ENCODE results near the gene DCP1B.

DCP1B gene

GRCh38 chr12:1934068-1934467, 70.2 kb downstream of the DCP1B start:
- no peak for DNase-seq

GRCh38 chr12:1933342-1934051, 70.8 kb downstream of the DCP1B start:
- DNase-seq, result no peak

DNA sequence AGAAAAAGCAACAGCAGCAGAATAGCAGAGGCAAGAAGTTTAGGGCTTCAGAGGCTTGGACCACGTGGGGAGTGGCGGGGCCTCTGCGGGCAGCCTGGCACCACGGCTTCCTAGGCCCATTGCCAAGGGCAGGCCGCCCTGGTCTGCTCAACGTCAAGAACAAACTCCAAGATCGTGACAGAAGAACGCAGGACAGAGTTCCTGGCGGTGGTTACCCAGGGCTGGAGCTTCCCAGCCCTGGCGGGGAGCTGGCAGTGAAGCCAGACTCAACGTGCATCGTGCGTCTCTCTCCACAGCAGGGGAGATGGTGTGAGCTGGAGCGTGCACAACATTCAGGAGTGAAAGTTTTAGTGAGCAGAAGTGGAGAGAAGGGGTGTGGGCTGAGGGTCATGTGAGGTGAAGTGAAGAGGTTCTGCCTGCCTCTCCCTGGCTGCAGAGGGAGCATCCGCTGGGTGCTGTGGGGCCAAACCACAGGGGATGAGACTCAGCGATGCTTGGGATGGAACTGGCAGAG, 71.9 kb downstream of the DCP1B start:
- no peak for DNase-seq

GRCh38 chr12:1931642-1932041, 72.6 kb downstream of the DCP1B start:
- no peak for DNase-seq

- DNase-seq, result no peak
These were observed 73.3 kb downstream of the DCP1B start for GRCh38 chr12:1930803-1931597.

DNA sequence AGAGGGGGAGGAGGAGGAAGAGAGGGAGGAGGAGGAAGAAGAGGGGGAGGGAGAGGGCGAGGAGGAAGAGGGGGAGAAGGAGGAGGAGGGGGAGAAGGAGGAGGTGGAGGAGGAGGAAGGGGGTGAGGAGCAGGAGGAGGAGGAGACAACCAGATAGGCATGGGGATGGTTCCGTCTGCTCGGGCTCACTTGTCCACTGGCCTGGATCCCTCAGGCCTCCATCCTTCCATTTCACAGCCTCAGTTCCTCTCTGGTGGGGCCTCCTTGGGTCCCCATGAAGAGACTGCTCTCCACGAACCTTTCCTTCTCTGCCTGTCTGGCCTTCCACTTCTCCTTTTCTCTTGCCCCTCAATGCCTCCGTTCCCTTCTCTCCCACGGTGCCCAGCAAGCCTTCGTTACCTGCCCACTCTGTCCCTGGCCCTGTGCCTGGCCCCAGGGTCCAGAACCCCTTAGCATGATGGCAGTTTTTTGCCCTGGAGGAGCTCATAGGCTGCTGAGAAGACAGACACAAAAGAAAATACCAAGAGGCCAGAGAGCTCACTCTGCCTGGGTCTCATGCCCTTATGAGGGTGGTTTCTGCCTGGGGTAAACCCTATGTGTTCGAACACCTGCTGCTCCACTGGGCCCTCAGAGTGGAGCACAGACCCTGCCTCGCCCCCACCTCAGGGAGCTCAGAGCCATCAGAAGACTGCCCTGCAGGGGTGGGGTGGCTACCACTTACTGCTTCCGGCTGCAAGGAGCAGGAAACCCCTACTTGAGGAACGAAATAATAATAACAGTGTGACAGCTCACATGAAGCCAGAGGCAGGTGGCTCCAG, 74.1 kb downstream of the DCP1B start:
- no peak for DNase-seq

DNA sequence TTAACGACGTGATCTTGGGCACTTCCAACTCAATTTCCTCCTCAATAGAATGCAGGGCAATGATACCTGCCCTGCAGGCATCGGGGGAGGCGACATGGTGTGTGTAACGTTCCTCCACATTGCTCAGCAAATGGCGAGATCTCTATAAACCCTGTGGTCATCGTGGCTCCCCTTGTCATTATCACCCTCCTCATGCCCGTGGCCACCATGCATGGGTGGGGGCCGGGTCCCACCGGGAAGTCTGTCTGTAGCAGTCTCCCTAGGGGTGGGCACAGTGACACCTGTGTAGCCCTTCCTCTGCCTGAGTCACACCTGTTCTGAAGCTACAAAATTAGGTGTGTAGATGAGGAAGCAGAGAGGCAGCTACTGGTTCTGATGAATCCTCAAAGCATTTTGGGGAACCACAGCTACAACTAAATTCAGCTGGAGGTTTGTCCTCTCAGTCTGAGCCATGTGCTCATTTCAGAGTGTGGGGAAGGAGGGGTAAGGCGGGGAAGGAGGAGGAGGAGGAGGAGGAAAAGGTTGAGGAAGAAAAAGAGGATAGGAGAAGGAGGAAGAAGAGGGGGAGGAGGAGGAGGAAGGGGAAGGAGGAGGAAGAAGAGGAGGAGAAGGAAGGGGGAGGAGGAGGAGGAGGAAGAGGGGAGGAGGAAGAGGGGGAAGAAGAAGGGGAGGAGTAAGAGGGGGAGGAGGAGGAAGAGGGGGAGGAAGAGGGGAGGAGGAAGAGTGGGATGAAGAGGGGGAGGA, 74.8 kb downstream of the DCP1B start:
- no peak for DNase-seq

DNA sequence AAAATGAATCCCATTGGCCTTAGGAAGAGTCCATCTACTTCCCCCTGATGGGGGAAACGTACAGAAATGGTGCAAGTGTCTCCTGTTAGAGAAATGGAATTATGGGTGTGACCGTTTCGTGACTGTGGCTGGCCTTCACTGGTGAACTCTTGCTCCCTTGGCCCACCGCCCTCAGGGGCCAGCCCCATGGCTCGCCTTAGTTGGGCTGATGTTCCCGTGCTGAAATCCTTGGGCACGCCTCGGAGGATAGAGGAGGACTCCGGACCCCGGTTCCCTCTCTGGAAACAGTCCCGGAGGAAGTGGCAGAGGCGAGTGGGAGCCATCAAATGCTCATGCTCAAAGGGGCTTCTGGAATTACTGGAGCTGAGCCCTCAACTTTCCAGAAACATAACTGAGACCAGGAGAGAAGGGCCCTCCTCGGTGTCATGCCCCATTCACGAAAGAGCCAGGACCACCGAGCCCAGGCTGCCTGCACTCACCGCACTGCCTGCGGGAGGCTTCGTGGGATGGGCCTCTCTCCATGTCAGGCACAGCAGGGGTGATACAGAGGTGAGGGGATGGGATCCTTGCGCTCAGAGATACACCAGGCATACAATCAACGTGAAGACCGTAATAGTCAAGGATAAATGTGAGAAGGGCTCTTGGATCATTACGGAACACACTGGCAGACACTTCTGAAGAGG, 75.7 kb downstream of the DCP1B start:
- no peak for DNase-seq

DNA sequence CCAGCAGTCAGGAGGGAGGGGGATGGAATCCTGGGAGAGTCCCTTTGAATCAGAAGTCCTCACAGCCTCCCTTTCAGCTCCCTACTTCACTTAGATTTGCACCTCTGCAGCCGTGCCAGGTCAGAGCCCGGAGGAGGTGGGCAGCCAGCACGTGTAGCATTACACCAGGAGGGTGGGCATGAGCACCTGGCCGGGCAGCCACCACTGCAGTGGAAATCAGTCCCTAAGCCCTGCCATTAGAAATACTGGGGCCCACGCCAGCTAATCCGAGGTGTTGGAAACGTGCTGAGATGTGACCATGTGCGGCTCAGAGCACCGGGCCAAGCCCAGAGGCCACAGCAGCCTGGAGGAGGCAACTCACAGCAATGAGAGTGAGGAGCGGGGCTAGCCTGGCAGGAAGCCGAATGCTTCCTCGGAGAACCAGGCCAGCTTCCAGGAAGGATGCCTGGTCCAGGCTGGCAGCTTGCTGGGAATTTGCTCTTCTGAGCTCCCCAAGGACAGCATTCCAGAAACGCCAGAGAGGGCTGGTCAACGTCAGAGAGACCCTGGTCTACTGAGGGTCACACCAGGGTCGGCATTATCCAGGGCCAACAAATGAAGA, 76.4 kb downstream of the DCP1B start:
- no peak for DNase-seq

DNA sequence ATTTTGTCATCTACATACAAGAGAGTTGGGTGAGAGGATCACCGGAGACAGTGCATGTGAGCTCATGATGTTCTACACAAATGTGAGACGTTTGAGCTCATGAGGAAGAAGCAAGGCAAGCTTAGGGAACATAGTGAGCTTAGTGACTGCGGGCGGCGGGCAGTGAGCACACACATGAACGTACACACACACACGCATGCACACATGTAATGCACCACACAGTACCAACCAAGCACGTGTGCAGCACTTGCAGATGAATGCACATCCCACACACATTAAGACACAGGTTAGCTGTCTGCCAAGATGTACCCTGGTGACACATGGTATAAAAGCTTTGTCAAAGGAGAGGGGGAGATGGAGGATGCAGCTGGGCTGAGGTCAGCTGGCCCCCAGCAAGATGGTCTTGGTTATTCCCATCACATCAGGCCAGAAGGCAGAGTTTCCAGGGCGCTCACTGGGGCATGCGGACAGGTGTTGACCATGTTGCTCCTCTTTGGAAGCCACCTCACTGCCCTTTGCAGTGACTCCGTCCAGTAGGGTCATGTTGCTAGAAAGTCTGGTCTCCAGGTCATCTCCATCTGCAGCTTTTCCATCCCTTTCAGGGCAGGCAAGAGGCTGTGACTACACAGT, 77.1 kb downstream of the DCP1B start:
- DNase-seq, result no peak

DNA sequence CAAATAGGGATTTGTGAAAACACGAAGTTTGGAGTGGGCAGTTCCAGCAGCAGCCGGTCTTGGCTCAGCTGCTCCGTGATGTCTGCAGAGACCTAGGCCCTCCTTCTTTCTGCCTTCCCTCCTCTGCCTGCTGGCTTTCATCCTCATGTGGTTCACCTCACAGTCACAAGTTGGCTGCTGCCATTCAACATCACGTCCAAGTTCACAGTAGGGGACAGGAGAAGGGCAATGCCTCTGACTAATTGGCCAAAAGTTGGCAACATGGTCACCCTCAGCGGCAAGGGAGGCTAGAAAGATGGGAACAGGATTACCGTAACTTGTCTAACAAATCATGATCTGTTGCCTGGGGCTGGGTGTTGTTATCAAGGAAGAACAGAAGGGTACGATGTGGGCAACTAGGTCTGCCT, 78.0 kb downstream of the DCP1B start:
- no peak for DNase-seq

DNA sequence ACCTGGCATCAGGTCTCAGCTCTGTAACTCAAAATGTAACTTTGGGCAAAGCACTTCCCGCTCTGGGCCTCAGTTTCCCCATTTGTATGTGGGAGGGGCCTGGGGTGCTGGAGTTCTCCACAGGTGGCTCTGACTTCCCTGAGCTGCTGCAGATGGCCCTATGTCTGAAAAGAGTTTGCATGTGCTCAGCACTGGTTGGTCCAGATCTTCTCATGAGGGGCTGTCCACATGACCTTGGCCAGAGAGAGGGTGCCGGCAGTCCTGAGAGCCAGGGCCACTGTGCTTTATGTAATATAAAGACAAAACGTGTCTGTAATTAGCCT, 78.6 kb downstream of the DCP1B start:
- no peak for DNase-seq

- no peak for DNase-seq
These were observed 79.1 kb downstream of the DCP1B start for GRCh38 chr12:1924996-1925683.

- no peak for DNase-seq
These were observed 81.3 kb downstream of the DCP1B start for GRCh38 chr12:1922985-1923384.

DNA sequence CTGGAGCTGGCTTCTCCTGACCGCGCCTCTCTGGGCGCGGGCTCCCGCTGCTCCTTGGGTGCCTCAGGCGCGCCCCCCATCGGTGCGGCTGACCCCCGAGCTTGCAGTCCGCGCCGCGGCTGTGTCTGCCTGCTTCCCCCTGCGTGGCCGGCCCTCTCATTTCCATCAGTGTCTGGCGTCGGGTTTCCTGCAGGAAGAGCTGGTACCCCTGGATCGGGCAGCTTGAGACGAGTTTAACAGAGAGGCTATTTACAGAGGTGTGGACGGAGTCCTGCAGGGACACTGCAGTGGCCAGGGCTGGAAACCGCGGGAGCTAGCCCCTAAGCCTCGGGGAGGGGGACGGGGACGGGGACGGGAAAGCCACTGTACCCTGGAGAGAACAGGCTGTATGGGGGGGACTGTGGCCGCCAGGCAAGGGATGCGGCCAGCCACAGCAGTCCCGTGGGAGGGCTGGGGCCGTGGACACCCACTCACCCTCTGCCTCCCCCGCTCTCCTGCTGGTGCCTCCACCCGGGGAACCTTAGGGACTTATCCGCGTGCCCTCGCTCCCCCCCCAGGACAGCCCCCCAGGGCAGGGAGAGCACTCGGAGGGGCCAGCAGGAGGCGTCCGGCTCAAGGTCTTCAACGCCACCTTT, 82.1 kb downstream of the DCP1B start:
- no peak for DNase-seq

GRCh38 chr12:1920971-1921370, 83.3 kb downstream of the DCP1B start:
- no peak for DNase-seq

GRCh38 chr12:1920436-1920835, 83.8 kb downstream of the DCP1B start:
- DNase-seq, result no peak

DNA sequence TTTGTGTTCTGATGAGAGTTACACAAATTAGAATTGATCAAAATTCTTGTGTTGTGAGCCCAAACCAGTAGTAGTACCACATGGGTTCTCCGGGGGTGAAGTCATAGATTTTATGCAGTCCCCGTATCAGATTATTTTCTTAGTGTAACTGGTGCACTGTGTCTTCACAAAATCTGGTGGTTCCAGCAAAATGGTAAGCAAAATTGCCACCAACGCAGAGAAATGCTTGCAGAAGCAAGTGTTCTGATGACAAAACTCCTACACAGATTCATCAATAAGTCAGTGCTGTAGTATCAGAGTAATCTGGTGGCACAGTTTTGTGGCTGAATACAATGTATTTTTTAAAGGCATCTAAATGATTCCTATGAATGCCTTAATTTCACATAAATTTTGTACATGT, 84.5 kb downstream of the DCP1B start:
- no peak for DNase-seq

- DNase-seq, result no peak
These were observed 85.0 kb downstream of the DCP1B start for GRCh38 chr12:1919284-1919683.

DNA sequence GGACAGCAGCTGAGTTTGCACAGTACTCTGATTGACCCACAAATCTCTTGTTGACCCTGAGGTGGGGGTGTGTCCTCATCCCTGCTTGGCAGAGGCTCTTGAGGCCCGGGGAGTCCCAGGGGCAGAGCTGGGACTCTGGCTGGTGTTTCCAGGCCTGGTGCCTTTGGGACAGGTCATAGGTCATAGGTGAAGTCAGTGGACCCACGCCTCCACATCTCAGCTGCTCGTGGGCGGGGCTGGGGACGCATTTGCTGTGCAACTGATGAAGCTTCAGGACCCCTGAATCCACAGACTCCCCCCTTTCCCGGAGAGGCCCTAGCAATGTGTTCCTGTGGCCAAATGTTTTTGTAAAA, 85.4 kb downstream of the DCP1B start:
- no peak for DNase-seq
